ENCODE results near the gene DIAPH1. TPM values are rescaled to one million over a fixed set of nuclear protein-coding genes. Genes with fewer than 3 reads are reported as not detected.

The DIAPH1 gene
- total RNA-seq, 1 donor from 2014 or later, result 232 TPM

GRCh38 chr5:141496038-141496437 lies 122.8 kb downstream of the DIAPH1 start:
- DNase-seq, result no peak
- H3K4me3 Mint-ChIP-seq, result no peak overlapping the region
- H3K9me3 Mint-ChIP-seq, result no peaks in the 10 kb centered on the region
- intact Hi-C loops (cut with micrococcal nuclease), result no loop called here
- H3K27me3 Mint-ChIP-seq, result peaks cover 46% of the 10 kb centered on the region
- H3K27ac Mint-ChIP-seq, result no peak overlapping the region
- H3K36me3 Mint-ChIP-seq (ENCODE audit: low read depth), result no peaks in the 10 kb centered on the region
- peaks cover 2% of the 10 kb centered on the region for H3K4me1 Mint-ChIP-seq

- intact Hi-C loops (cut with micrococcal nuclease), result no loop called here
Observed at GRCh38 chr5:141495453-141495811, 123.4 kb downstream of the DIAPH1 start.

GRCh38 chr5:141494761-141495452 lies 123.9 kb downstream of the DIAPH1 start:
- intact Hi-C loops (cut with micrococcal nuclease), result no loop called here
- Mint-ChIP-seq H3K36me3 (ENCODE audit: low read depth) (no peaks in the 10 kb centered on the region), H3K4me3 (no peak overlapping the region), H3K27ac (no peak overlapping the region), H3K9me3 (no peaks in the 10 kb centered on the region), H3K4me1 (peaks cover 2% of the 10 kb centered on the region), H3K27me3 (peaks cover 57% of the 10 kb centered on the region)
- DNase-seq, result no peak

More at GRCh38 chr5:141495453-141495811, 123.4 kb downstream of the DIAPH1 start:
- no peaks in the 10 kb centered on the region for H3K9me3 Mint-ChIP-seq
- H3K4me3 Mint-ChIP-seq, result no peak overlapping the region
- H3K4me1 Mint-ChIP-seq, result peaks cover 2% of the 10 kb centered on the region
- no peak overlapping the region for H3K27ac Mint-ChIP-seq
- peaks cover 52% of the 10 kb centered on the region for H3K27me3 Mint-ChIP-seq
- DNase-seq, result no peak
- H3K36me3 Mint-ChIP-seq (ENCODE audit: low read depth), result no peaks in the 10 kb centered on the region

- no peaks in the 10 kb centered on the region for H3K9me3 Mint-ChIP-seq
- no peak overlapping the region for H3K4me3 Mint-ChIP-seq
- peaks cover 2% of the 10 kb centered on the region for H3K4me1 Mint-ChIP-seq
- H3K36me3 Mint-ChIP-seq (ENCODE audit: low read depth), result no peaks in the 10 kb centered on the region
- peaks cover 60% of the 10 kb centered on the region for H3K27me3 Mint-ChIP-seq
- intact Hi-C loops (cut with micrococcal nuclease), result no loop called here
- no peak for DNase-seq
- H3K27ac Mint-ChIP-seq, result no peak overlapping the region
Observed at GRCh38 chr5:141493500-141494422, 125.0 kb downstream of the DIAPH1 start.

- peak overlapping the region; percentile 42 for H3K27ac Mint-ChIP-seq
- peaks cover 59% of the 10 kb centered on the region for H3K27me3 Mint-ChIP-seq
- intact Hi-C loops (cut with micrococcal nuclease), result no loop called here
Observed at GRCh38 chr5:141492168-141492885, 126.5 kb downstream of the DIAPH1 start.

GRCh38 chr5:141491323-141492167 lies 127.3 kb downstream of the DIAPH1 start:
- Mint-ChIP-seq H3K27ac (peak overlapping the region; percentile 42), H3K9me3 (no peaks in the 10 kb centered on the region), H3K36me3 (ENCODE audit: low read depth) (no peaks in the 10 kb centered on the region), H3K4me1 (peaks cover 2% of the 10 kb centered on the region), H3K27me3 (peaks cover 66% of the 10 kb centered on the region), H3K4me3 (peak overlapping the region; percentile 79)
- intact Hi-C loops (cut with micrococcal nuclease), result no loop called here
- no peak for DNase-seq

More at GRCh38 chr5:141492168-141492885, 126.5 kb downstream of the DIAPH1 start:
- Mint-ChIP-seq H3K4me1 (peaks cover 2% of the 10 kb centered on the region), H3K36me3 (ENCODE audit: low read depth) (no peaks in the 10 kb centered on the region), H3K9me3 (no peaks in the 10 kb centered on the region), H3K4me3 (peak overlapping the region; percentile 79)
- peak; percentile 67 for DNase-seq

- Mint-ChIP-seq H3K27ac (no peak overlapping the region), H3K4me3 (no peak overlapping the region), H3K4me1 (peaks cover 2% of the 10 kb centered on the region), H3K36me3 (ENCODE audit: low read depth) (no peaks in the 10 kb centered on the region), H3K27me3 (peaks cover 68% of the 10 kb centered on the region), H3K9me3 (no peaks in the 10 kb centered on the region)
- intact Hi-C loops (cut with micrococcal nuclease), result no loop called here
- DNase-seq, result peak; percentile 49
Observed at GRCh38 chr5:141490771-141491170, 128.0 kb downstream of the DIAPH1 start.

- Mint-ChIP-seq H3K4me3 (no peak overlapping the region), H3K4me1 (peaks cover 2% of the 10 kb centered on the region), H3K9me3 (no peaks in the 10 kb centered on the region), H3K27me3 (peaks cover 66% of the 10 kb centered on the region), H3K36me3 (ENCODE audit: low read depth) (no peaks in the 10 kb centered on the region), H3K27ac (no peak overlapping the region)
- peak; percentile 45 for DNase-seq
- intact Hi-C loops (cut with micrococcal nuclease), result no loop called here
Observed at GRCh38 chr5:141490271-141490670, 128.5 kb downstream of the DIAPH1 start.

- Mint-ChIP-seq H3K4me3 (no peak overlapping the region), H3K9me3 (no peaks in the 10 kb centered on the region), H3K27me3 (peaks cover 68% of the 10 kb centered on the region), H3K36me3 (ENCODE audit: low read depth) (no peaks in the 10 kb centered on the region), H3K27ac (no peak overlapping the region), H3K4me1 (peaks cover 2% of the 10 kb centered on the region)
- intact Hi-C loops (cut with micrococcal nuclease), result no loop called here
- no peak for DNase-seq
Observed at GRCh38 chr5:141489841-141490240, 129.0 kb downstream of the DIAPH1 start.

- no peaks in the 10 kb centered on the region for H3K36me3 Mint-ChIP-seq (ENCODE audit: low read depth)
- H3K4me1 Mint-ChIP-seq, result peaks cover 2% of the 10 kb centered on the region
- intact Hi-C loops (cut with micrococcal nuclease), result no loop called here
- H3K27ac Mint-ChIP-seq, result no peak within 1 kb of the TSS
- no peak for DNase-seq
- no peaks in the 10 kb centered on the region for H3K9me3 Mint-ChIP-seq
- peaks cover 68% of the 10 kb centered on the region for H3K27me3 Mint-ChIP-seq
- no peak within 1 kb of the TSS for H3K4me3 Mint-ChIP-seq
Observed at GRCh38 chr5:141488591-141489561, 129.9 kb downstream of the DIAPH1 start, which contains the start of gene PCDHGC5. Gene PCDHGC5 (plus strand): TSS chr5:141489081. CDS start chr5:141489241, 160 bp downstream.

GRCh38 chr5:141487131-141487530 lies 131.7 kb downstream of the DIAPH1 start:
- Mint-ChIP-seq H3K36me3 (ENCODE audit: low read depth) (no peaks in the 10 kb centered on the region), H3K9me3 (no peaks in the 10 kb centered on the region), H3K4me3 (no peak overlapping the region), H3K4me1 (peaks cover 2% of the 10 kb centered on the region), H3K27ac (no peak overlapping the region), H3K27me3 (peaks cover 71% of the 10 kb centered on the region)
- intact Hi-C loops (cut with micrococcal nuclease), result no loop called here
- DNase-seq, result no peak

GRCh38 chr5:141486091-141486490 lies 132.7 kb downstream of the DIAPH1 start:
- peaks cover 65% of the 10 kb centered on the region for H3K27me3 Mint-ChIP-seq
- no peak overlapping the region for H3K4me3 Mint-ChIP-seq

More at GRCh38 chr5:141486091-141486490, 132.7 kb downstream of the DIAPH1 start:
- H3K9me3 Mint-ChIP-seq, result no peaks in the 10 kb centered on the region
- no peaks in the 10 kb centered on the region for H3K36me3 Mint-ChIP-seq (ENCODE audit: low read depth)
- no peaks in the 10 kb centered on the region for H3K4me1 Mint-ChIP-seq
- no peak for DNase-seq
- no peak overlapping the region for H3K27ac Mint-ChIP-seq
- intact Hi-C loops (cut with micrococcal nuclease), result no loop called here

All from activated CD4-positive, alpha-beta T cell treated with anti-CD3 and anti-CD28 coated beads, Interleukin-2, amount 10 ng/mL, durations not matched to agents 24 days and 14 days (primary cell).